ENCODE data around the gene NTF4.

The NTF4 gene, protein sequence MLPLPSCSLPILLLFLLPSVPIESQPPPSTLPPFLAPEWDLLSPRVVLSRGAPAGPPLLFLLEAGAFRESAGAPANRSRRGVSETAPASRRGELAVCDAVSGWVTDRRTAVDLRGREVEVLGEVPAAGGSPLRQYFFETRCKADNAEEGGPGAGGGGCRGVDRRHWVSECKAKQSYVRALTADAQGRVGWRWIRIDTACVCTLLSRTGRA

GRCh38 chr19:49064768-49065611, at the start of gene NTF4:
NTF4 (minus strand) TSS chr19:49064818; CDS start chr19:49061997, 2,821 bp downstream.
- DNase-seq (ENCODE audit: low read depth in 2 of 3, low spot score in 2 of 3) = no peak

DNA sequence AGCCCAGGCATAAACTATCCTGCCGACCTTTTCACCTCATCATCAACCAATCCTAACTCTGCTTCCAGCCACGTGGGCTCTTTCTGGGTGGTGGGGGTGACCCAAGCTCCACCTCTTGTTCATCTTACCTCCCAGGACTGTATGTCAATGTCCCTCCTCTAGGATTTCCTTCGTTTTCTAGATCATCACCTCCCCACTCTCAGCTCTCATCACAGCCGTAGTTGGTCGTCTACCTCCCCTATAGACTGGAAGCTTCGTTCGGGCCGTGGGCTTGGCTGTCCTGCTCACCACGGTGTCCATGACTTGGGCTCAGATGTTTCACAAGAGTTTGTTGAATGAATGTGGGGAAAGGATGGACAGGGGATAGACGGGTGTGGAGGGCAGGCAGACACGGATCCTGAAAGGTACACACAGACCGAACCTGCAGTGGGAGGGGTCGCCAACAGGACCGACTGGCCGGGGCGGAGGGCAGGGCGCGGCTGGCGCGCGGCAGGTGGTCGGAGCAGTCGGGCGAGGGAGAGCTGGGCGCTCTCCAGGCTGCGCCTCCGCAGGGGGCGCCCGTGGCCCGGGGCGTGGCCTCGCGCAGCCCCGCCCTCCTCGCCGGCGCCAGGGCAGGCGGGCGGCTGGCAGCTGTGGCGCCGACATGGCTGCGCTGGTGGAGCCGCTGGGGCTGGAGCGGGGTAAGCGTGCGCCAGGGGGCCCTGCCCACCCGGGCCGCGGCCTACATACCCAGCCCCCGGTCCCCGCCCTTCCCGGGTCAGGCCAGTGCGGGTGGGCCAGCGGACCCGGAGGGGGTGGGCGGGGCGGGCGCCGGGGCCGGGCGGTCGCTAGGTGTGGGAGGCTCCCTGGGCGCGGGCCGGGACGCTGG, 49.4 kb upstream of the NTF4 start, which contains the start of gene LIN7B:
TSS of gene LIN7B (plus strand) at position 609 of the 868 bp plus-strand sequence. CDS start at position 644, 35 bp downstream.
- peak; percentile 35 to 67 (median 66) for DNase-seq (ENCODE audit: low read depth in 2 of 3, low spot score in 2 of 3)

DNA sequence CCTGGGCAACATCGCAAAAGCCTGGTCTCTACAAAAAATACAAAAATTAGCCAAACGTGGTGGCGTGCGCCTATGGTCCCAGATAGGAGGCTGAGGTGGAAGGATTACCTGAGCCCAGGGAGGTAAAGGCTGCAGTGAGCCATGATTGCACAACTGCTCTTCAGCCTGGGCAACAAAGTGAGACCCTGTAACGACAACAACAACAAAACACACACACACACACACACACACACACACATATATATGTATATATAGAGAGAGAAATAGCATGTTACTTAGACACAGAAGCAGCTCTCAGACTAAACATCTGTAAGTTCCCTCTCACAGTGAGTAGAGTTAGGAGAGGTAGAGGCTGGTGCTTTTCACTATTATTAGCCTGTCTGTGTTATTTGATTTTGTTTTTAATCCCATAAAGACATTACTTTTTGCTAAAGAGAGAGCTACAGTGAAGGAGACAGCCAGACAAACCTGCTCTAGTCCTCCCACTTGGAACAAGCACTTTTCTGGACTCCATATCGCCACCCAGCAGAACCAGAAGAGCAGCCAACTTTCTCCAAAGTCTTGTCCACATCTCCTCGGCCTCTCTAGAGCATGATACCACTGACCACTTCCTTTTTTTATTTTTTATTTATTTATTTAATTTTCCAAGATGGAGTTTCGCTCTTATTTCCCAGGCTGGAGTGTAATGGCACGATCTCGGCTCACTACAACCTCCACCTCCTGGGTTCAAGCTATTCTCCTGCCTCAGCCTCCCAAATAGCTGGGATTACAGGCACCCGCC, 46.8 kb upstream of the NTF4 start:
- DNase-seq (ENCODE audit: low read depth in 2 of 3, low spot score in 2 of 3) = no peak

- DNase-seq (ENCODE audit: low read depth in 2 of 3, low spot score in 2 of 3) = no peak
Measured at GRCh38 chr19:49110567-49110966, 45.9 kb upstream of the NTF4 start.

DNA sequence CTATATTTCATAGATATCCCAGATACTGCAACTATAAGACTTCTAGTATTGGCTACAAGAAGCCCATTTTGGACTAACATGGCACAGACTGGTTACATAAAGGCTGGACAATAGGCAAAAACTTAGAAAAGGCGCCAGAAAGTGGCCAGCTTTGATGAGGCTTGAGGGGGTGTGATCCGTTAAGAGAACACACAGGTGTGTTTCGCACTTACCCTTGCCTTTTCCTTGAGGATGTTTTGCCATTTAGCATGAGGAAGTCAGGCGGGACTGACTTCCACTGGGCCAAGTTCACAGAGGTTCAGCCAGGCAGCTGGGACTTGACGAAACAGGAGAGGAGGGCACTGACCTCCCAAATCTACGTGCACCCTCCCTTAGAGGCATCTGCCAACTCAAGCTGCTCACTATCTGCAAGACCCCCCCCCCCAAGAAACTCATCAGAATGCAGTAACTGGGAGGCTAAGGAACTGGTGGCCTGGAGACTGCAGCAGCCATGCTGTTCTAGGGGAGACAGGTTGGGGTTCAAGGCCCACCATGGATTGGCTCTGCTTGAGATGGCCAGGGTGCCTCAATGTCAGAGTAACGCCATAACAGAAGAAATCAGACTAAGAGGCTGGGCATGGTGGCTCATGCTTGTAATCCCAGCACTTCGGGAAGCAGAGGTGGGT, 45.1 kb upstream of the NTF4 start:
- no peak for DNase-seq (ENCODE audit: low read depth in 2 of 3, low spot score in 2 of 3)

DNA sequence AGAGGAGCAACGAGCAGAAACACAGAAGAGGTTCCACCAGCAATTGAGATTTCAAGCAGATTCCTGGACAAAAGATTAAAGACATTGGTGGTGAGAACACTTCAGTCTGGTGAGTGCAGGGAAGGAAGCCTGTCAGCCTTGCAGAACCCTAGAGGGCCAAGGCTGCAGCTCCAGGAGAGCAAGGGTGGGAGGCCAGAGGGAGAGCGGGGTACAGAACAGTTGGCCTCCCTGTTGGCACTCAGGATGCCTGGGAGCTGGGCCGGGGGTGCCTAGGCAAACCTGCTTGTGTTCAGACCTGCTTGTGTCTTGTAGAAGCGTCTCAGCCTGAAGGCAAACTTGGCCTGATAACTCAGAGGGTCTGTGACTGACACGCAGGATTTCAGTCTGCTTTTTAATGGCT, 44.4 kb upstream of the NTF4 start:
- no peak for DNase-seq (ENCODE audit: low read depth in 2 of 3, low spot score in 2 of 3)

DNA sequence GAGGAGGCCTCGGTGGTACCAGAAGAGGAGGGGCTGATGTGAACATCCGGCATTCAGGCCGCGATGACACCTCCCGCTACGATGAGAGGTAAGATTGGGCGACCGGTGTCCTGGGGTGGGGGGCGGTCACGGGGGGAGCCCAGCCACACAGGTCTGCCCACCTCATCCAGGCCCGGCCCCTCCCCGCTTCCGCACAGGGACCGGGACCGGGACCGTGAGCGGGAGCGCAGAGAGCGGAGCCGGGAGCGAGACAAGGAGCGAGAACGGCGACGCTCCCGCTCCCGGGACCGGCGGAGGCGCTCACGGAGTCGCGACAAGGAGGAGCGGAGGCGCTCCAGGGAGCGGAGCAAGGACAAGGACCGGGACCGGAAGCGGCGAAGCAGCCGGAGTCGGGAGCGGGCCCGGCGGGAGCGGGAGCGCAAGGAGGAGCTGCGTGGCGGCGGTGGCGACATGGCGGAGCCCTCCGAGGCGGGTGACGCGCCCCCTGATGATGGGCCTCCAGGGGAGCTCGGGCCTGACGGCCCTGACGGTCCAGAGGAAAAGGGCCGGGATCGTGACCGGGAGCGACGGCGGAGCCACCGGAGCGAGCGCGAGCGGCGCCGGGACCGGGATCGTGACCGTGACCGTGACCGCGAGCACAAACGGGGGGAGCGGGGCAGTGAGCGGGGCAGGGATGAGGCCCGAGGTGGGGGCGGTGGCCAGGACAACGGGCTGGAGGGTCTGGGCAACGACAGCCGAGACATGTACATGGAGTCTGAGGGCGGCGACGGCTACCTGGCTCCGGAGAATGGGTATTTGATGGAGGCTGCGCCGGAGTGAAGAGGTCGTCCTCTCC, 43.2 kb upstream of the NTF4 start:
- DNase-seq (ENCODE audit: low read depth in 2 of 3, low spot score in 2 of 3) = no peak

DNA sequence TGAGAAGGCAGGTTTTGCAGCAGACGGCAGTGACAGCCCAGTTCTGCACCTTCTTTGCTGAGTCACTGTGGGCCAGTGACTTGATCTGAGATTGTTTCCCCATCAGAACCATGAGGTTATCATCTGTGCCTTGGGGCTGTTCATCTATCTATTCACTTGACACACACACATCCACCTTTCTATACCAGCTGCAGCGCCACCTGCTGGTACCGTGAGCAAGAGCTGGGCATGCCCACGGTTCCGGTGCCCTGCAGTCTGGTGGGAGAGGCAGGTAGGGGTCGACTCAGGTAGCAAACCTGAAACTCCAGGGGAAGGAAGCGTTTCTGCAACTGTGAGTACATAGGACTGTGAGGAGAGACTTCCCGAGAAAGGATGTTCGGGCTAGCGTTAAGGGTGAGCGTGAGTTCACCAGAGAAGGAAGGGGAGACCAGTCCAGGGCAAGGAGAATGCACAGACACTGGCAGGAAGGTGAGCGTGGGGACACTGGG, 42.1 kb upstream of the NTF4 start:
- DNase-seq (ENCODE audit: low read depth in 2 of 3, low spot score in 2 of 3) = peak in 2 of 3 experiments; percentile 39 to 59

- no peak for DNase-seq (ENCODE audit: low read depth in 2 of 3, low spot score in 2 of 3)
Measured at GRCh38 chr19:49104229-49104864, 39.7 kb upstream of the NTF4 start.

GRCh38 chr19:49103331-49104085, 38.9 kb upstream of the NTF4 start:
- no peak for DNase-seq (ENCODE audit: low read depth in 2 of 3, low spot score in 2 of 3)

GRCh38 chr19:49102303-49102702, 37.7 kb upstream of the NTF4 start:
- no peak for DNase-seq (ENCODE audit: low read depth in 2 of 3, low spot score in 2 of 3)

GRCh38 chr19:49101160-49101559, 36.5 kb upstream of the NTF4 start:
- DNase-seq (ENCODE audit: low read depth in 2 of 3, low spot score in 2 of 3) = no peak

- DNase-seq (ENCODE audit: low read depth in 2 of 3, low spot score in 2 of 3) = no peak
Measured at GRCh38 chr19:49098795-49099194, 34.2 kb upstream of the NTF4 start.

DNA sequence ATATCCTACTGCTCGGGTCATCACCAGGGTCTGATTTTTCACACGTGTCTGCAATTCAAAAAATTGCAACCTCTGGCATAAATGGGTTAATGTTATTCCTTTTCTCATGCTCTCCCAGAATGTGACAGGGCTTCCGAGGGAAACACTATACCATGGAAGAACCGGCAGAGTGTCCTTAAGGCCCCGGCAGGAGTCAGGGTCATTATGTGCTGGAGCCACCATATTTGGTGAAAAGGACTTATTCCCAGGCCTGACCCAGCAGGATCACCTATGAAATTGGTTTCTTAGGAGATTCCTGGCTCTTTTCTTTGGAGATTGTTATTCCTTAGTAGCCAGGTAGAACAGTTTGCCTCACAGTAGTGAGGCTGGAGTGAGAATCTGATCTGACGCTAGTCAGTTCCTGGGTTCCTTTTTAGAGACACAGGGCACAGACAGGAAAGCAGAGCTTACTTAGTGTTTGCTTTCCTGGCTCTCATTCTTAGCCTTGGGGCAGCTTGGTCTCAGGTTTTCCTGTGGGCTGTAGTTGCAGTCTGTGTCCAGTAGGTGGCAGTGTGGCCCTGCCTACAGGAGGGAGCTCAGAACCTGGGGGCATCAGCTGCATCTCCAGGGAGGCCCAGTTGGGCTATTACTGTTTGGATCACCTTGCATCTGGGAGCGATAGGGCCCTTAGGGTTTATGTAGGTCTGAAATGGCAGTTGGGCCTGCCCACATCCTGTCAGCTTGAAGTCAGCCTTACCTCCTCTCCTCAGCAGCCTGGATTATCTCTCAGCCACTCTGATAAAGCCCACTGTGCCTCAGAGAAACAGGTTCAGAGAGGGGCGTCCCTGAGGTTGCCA, 33.1 kb upstream of the NTF4 start:
- DNase-seq (ENCODE audit: low read depth in 2 of 3, low spot score in 2 of 3) = peak in 1 of 3 experiments; percentile 50

DNA sequence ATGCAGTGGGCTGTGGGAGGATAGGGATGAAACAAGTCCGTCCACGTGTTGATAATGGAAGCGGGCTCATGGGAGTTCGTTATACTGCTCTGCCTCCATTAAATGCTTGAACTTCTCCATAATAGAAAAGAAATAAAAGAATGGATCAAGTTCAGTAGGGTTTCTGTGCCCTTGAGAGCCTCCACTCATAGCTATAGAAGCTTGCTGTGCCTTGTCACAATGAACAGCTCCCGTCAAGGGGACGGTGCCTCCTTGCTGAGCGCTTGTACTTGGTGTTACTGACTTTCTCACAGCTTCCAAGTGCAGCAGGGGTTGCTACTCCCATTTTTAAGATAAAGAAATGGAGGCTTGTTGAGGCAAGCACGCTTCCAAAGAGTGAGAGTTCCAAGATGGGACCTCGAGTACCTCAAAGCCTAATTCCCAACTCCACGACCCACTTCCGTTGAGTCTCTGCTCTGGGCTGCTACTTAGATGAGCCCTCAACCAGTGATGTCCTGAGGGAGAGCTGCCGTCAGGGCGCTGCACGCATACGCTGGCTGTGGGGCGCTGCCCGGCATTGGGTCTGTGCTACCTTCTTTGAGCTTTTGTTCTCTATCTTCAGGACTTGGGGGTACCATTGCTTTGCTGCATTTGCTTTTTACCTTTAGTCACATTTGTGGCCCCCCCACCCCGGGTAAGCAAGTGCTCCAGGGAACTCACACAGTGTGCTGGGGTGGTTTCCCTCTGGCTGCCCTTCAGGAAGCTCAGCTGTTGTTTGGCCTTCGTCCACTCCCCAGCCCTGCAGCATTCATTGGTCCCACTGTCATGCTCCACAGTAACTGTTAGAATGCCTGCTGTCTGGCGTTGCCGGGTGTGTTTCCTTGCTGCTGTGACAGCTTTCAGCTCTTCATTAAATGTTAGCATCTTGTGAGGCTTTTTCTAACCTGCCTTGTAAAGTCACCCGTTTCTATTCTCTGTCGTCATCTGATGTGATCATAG, 30.2 kb upstream of the NTF4 start:
- no peak for DNase-seq (ENCODE audit: low read depth in 2 of 3, low spot score in 2 of 3)

GRCh38 chr19:49092686-49093085, 28.1 kb upstream of the NTF4 start:
- no peak for DNase-seq (ENCODE audit: low read depth in 2 of 3, low spot score in 2 of 3)

Data from activated CD8-positive, alpha-beta memory T cell treated with anti-CD3 and anti-CD28 coated beads for 48 hours (primary cell).